ENCODE results near the gene MYH9. TPM values are rescaled to one million over a fixed set of nuclear protein-coding genes. Genes with fewer than 3 reads are reported as not detected.
"Not testable (repeated sequence)": the region's sequence is repeated elsewhere in the genome, so short reads cannot be mapped to it uniquely, and the experiment has no call there.

MYH9 gene
- total RNA-seq, 1 experiment from 2014 or later: 323 TPM

DNA sequence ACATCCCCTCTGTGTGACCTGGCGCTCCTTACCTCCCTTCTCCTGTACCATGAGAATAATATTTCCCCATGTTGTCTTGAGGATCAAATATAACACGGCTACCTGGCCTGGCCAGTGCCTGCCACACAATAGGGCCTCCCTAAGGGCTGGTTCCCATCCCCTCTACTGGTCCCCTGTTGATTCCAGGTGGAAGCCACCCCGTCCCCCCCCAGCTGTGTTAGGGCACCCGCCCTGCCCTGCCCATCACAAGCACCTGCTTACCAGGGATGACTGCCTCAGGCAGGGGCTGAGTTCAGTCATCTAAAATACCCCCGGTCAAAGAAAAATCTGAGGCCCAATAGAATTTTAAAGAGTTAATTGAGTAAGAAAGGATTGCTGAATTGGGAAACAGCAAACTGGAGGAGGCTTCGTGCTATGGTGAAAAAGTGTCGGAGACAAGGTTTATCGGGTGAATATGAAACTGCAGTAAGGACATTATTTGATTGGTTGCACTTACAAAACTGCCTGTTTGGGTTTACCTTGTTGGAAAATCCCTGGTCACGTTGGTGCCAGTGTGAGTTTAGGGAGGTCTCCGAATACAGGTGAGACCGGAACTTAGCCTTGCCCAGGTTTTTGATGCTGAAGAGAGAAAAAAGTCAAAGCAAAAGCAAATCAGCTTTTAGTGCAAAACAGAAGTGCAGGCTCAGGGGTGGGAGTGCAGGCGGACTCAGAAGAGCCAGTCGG lies 129.7 kb downstream of the MYH9 start:
- ChIA-PET POLR2A (ENCODE audit: low non-redundant PET) (no interaction called here), CTCF (no interaction called here)
- H3K4me3 ChIP-seq (ENCODE audit: low read depth, low read length, poor library complexity, severe bottlenecking): no peak overlapping the region
- DNase-seq (ENCODE audit: low spot score): no peak
- no peak overlapping the region for H3K27ac ChIP-seq (ENCODE audit: low read depth, low read length, poor library complexity, severe bottlenecking)
- TF ChIP-seq EZH2 (IDR thresholded peaks at IDR 0.05; ENCODE audit: borderline replicate concordance, low read depth, low read length, poor library complexity, severe bottlenecking): no peak
- TF ChIP-seq, protein P1, sequence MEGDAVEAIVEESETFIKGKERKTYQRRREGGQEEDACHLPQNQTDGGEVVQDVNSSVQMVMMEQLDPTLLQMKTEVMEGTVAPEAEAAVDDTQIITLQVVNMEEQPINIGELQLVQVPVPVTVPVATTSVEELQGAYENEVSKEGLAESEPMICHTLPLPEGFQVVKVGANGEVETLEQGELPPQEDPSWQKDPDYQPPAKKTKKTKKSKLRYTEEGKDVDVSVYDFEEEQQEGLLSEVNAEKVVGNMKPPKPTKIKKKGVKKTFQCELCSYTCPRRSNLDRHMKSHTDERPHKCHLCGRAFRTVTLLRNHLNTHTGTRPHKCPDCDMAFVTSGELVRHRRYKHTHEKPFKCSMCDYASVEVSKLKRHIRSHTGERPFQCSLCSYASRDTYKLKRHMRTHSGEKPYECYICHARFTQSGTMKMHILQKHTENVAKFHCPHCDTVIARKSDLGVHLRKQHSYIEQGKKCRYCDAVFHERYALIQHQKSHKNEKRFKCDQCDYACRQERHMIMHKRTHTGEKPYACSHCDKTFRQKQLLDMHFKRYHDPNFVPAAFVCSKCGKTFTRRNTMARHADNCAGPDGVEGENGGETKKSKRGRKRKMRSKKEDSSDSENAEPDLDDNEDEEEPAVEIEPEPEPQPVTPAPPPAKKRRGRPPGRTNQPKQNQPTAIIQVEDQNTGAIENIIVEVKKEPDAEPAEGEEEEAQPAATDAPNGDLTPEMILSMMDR (conservative IDR thresholded peaks at IDR 0.05; ENCODE audit: low read depth, low read length): no peak
- BruUV-seq (replicated peaks): no TSS peak
- intact Hi-C loops (cut with micrococcal nuclease; ENCODE audit: unreplicated experiment): no loop called here
- H3K27me3 ChIP-seq (replicated peaks; ENCODE audit: insufficient read depth, low read depth, low read length, poor library complexity): no peaks in the 10 kb centered on the region
- no peaks in the 10 kb centered on the region for H3K36me3 ChIP-seq (ENCODE audit: insufficient read depth, low read length, poor library complexity, severe bottlenecking)
- no peaks in the 10 kb centered on the region for H3K9me3 ChIP-seq (ENCODE audit: low read depth, low read length, poor library complexity, severe bottlenecking)
- H3K4me1 ChIP-seq (ENCODE audit: insufficient read depth, low read length, poor library complexity, severe bottlenecking): peaks cover 16% of the 10 kb centered on the region

DNA sequence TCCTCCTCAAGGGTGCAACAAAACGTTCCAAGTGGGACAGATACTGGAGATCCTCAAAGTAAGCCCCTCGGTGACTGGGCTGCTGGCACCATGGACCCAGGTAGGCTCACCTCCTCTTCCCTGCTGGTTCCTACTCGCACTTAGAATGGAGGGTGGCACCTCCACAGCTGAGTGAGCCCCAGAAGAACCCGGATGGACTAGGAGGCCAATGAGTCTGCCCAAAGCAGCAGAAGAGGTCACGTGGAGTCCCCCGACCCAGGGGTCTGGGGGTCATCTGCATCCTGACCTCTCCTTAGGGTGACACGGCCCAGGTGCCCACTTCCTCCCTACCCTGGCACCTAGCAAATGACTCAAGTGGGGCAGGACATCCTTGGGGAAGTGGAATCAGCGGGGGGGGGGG lies 130.5 kb downstream of the MYH9 start:
- BruUV-seq (replicated peaks): no TSS peak
- intact Hi-C loops (cut with micrococcal nuclease; ENCODE audit: unreplicated experiment): no loop called here
- ChIA-PET POLR2A (ENCODE audit: low non-redundant PET) (no interaction called here), CTCF (no interaction called here)
- peaks cover 16% of the 10 kb centered on the region for H3K4me1 ChIP-seq (ENCODE audit: insufficient read depth, low read length, poor library complexity, severe bottlenecking)
- H3K36me3 ChIP-seq (ENCODE audit: insufficient read depth, low read length, poor library complexity, severe bottlenecking): no peaks in the 10 kb centered on the region
- no peaks in the 10 kb centered on the region for H3K9me3 ChIP-seq (ENCODE audit: low read depth, low read length, poor library complexity, severe bottlenecking)
- TF ChIP-seq, protein P1 (conservative IDR thresholded peaks at IDR 0.05; ENCODE audit: low read depth, low read length): no peak
- no peak for TF ChIP-seq EZH2 (IDR thresholded peaks at IDR 0.05; ENCODE audit: borderline replicate concordance, low read depth, low read length, poor library complexity, severe bottlenecking)
- H3K27me3 ChIP-seq (replicated peaks; ENCODE audit: insufficient read depth, low read depth, low read length, poor library complexity): no peaks in the 10 kb centered on the region
- no peak overlapping the region for H3K4me3 ChIP-seq (ENCODE audit: low read depth, low read length, poor library complexity, severe bottlenecking)
- DNase-seq (ENCODE audit: low spot score): no peak
- no peak overlapping the region for H3K27ac ChIP-seq (ENCODE audit: low read depth, low read length, poor library complexity, severe bottlenecking)

DNA sequence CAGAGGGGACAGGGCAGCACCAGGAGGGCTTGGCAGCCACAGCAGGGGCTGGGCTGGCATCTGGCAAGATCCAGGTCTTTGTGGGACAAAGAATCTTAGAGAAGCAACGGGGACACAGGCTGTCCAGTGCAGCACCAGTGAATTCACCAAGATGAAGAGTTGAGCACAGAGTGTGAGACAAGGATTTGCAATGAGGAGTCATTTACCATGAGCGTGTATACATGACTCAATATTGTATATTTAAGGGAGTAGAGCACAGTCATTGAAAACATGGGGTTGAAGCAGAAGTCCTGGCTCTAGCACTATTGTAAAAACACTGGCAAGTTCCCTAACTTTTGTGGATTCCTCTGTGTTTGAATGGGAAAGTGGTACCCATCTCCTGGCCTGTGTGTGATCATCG lies 131.3 kb downstream of the MYH9 start:
- Histone ChIP-seq H3K27ac (ENCODE audit: low read depth, low read length, poor library complexity, severe bottlenecking) (no peak overlapping the region), H3K9me3 (ENCODE audit: low read depth, low read length, poor library complexity, severe bottlenecking) (no peaks in the 10 kb centered on the region), H3K27me3 (replicated peaks; ENCODE audit: insufficient read depth, low read depth, low read length, poor library complexity) (no peaks in the 10 kb centered on the region), H3K36me3 (ENCODE audit: insufficient read depth, low read length, poor library complexity, severe bottlenecking) (no peaks in the 10 kb centered on the region), H3K4me3 (ENCODE audit: low read depth, low read length, poor library complexity, severe bottlenecking) (no peak overlapping the region), H3K4me1 (ENCODE audit: insufficient read depth, low read length, poor library complexity, severe bottlenecking) (peaks cover 16% of the 10 kb centered on the region)
- CTCF ChIA-PET: no interaction called here
- no peak for TF ChIP-seq EZH2 (IDR thresholded peaks at IDR 0.05; ENCODE audit: borderline replicate concordance, low read depth, low read length, poor library complexity, severe bottlenecking)
- TF ChIP-seq, protein P1 (conservative IDR thresholded peaks at IDR 0.05; ENCODE audit: low read depth, low read length): no peak
- intact Hi-C loops (cut with micrococcal nuclease; ENCODE audit: unreplicated experiment): no loop called here
- DNase-seq (ENCODE audit: low spot score): no peak
- BruUV-seq (replicated peaks): no TSS peak
- POLR2A ChIA-PET (ENCODE audit: low non-redundant PET): no interaction called here

DNA sequence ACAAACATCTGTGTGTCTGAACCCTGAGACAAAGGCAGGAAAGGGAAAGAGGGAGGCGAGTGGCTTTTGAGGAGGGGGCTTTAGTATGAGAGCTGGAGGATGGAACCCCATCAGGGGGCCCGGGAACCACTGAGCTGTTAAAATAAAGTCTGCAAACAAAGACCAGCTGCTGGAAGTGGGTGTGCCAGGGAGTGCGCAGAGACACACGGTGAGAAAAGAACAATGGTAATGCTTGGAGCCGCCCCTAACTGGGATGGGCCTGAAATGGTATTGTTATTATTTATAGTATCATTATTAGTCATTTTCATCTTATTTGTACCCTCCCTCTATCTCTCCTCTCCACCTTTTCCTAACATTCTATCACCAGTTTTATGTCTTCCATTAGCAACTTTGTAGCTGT lies 132.2 kb downstream of the MYH9 start:
- H3K36me3 ChIP-seq (ENCODE audit: insufficient read depth, low read length, poor library complexity, severe bottlenecking); H3K27ac ChIP-seq (ENCODE audit: low read depth, low read length, poor library complexity, severe bottlenecking); H3K4me3 ChIP-seq (ENCODE audit: low read depth, low read length, poor library complexity, severe bottlenecking); intact Hi-C loops (cut with micrococcal nuclease; ENCODE audit: unreplicated experiment); H3K27me3 ChIP-seq (replicated peaks; ENCODE audit: insufficient read depth, low read depth, low read length, poor library complexity); DNase-seq (ENCODE audit: low spot score); H3K9me3 ChIP-seq (ENCODE audit: low read depth, low read length, poor library complexity, severe bottlenecking); POLR2A ChIA-PET (ENCODE audit: low non-redundant PET); BruUV-seq (replicated peaks); CTCF ChIA-PET: not testable (repeated sequence)
- H3K4me1 ChIP-seq (ENCODE audit: insufficient read depth, low read length, poor library complexity, severe bottlenecking): peaks cover 16% of the 10 kb centered on the region

All from A673 (cell line).